MM.1S (cell line): Measurements from ENCODE around the gene WDR89.

Experiments
- DNase-seq: peaks from one replicate; pipeline ENCODE4 v3.0.0-alpha.2; 2015
- H2AFZ ChIP-seq: fragments of 300-600 bp; sonication (generic); 2 replicates; pipeline ENCODE4 v1.6.0; 2016; ENCODE audit warnings: antibody characterized with exemption, low read length
- H3F3A ChIP-seq: fragments of 300-600 bp; sonication (generic); 2 replicates; pipeline ENCODE4 v1.6.1; 2016; ENCODE audit warnings: mild to moderate bottlenecking, antibody characterized with exemption, low read length, moderate library complexity, mixed read lengths; ENCODE audit not compliant: insufficient read depth
- H3K27ac ChIP-seq: fragments of 300-600 bp; sonication (generic); 2 replicates; pipeline ENCODE4 v1.5.1; 2016; ENCODE audit warnings: mild to moderate bottlenecking, low read length
- H3K27me3 ChIP-seq: fragments of 300-600 bp; sonication (generic); replicated peaks from 2 replicates; pipeline ENCODE4 v1.6.0; 2016; ENCODE audit warnings: low read length; ENCODE audit not compliant: insufficient read depth
- H3K36me3 ChIP-seq: fragments of 300-600 bp; sonication (generic); replicated peaks from 2 replicates; pipeline ENCODE4 v1.6.1; 2016; ENCODE audit warnings: mild to moderate bottlenecking, low read length, mixed read lengths; ENCODE audit not compliant: insufficient read depth
- H3K4me1 ChIP-seq: fragments of 300-600 bp; sonication (generic); 2 replicates; pipeline ENCODE4 v1.6.1; 2016; ENCODE audit warnings: low read length, mixed read lengths
- H3K4me2 ChIP-seq: fragments of 300-600 bp; sonication (generic); 2 replicates; pipeline ENCODE4 v1.6.0; 2016; ENCODE audit warnings: low read depth, low read length
- H3K4me3 ChIP-seq: fragments of 300-600 bp; sonication (generic); 2 replicates; pipeline ENCODE4 v1.5.1; 2016; ENCODE audit warnings: low read length, mixed read lengths
- H3K79me2 ChIP-seq: fragments of 300-600 bp; sonication (generic); 2 replicates; pipeline ENCODE4 v1.6.1; 2016; ENCODE audit warnings: mixed run types, low read length, mixed read lengths
- H3K9ac ChIP-seq: fragments of 300-600 bp; sonication (generic); 2 replicates; pipeline ENCODE4 v1.6.1; 2016; ENCODE audit warnings: low read length, mixed read lengths
- H3K9me2 ChIP-seq: fragments of 300-600 bp; sonication (generic); replicated peaks from 2 replicates; pipeline ENCODE4 v1.6.1; 2016; ENCODE audit warnings: mild to moderate bottlenecking, low read length, mixed read lengths; ENCODE audit not compliant: insufficient read depth
- H3K9me3 ChIP-seq: fragments of 300-600 bp; sonication (generic); replicated peaks from 2 replicates; pipeline ENCODE4 v1.6.1; 2016; ENCODE audit warnings: mild to moderate bottlenecking, low read length, mixed read lengths; ENCODE audit not compliant: insufficient read depth
- H4K20me1 ChIP-seq: fragments of 300-600 bp; sonication (generic); 2 replicates; pipeline ENCODE4 v1.6.1; 2016; ENCODE audit warnings: mild to moderate bottlenecking, low read length, moderate library complexity, mixed read lengths; ENCODE audit not compliant: insufficient read depth
- CTCF ChIP-seq: fragments of 300-600 bp; sonication (generic); IDR thresholded peaks from 2 replicates; pipeline ENCODE4 v1.5.1; 2016; ENCODE audit warnings: antibody characterized with exemption, low read length, mixed read lengths
- EZH2 ChIP-seq: fragments of 300-600 bp; sonication (generic); optimal IDR thresholded peaks from 2 replicates; pipeline ENCODE3; 2017; ENCODE audit warnings: low read depth, mild to moderate bottlenecking, antibody characterized with exemption, low read length, mixed read lengths
- EZH2phosphoT487 ChIP-seq: fragments of 300-600 bp; sonication (generic); IDR thresholded peaks from 2 replicates; pipeline ENCODE4 v1.6.1; 2018; ENCODE audit warnings: antibody characterized with exemption, low read length

Gene WDR89

GRCh38 chr14:63603749-63604277, 37.9 kb downstream of the WDR89 start:
- no peaks in the 10 kb centered on the region for H3K27me3 ChIP-seq
- DNase-seq, result no peak
- no peak overlapping the region for H3K4me3 ChIP-seq
- H3K36me3 ChIP-seq, result no peaks in the 10 kb centered on the region
- H3K79me2 ChIP-seq, result no peaks in the 10 kb centered on the region
- H3K9me2 ChIP-seq, result no peaks in the 10 kb centered on the region
- H3K4me2 ChIP-seq, result no peak overlapping the region
- H4K20me1 ChIP-seq, result no peaks in the 10 kb centered on the region
- H3K9ac ChIP-seq, result no peak overlapping the region
- H3K9me3 ChIP-seq, result no peaks in the 10 kb centered on the region
- no peak for TF ChIP-seq EZH2phosphoT487
- TF ChIP-seq EZH2, result no peak
- TF ChIP-seq CTCF, result no peak
- no peak overlapping the region for H2AFZ ChIP-seq
- H3K27ac ChIP-seq, result no peak overlapping the region
- no peaks in the 10 kb centered on the region for H3K4me1 ChIP-seq
- no peaks in the 10 kb centered on the region for H3F3A ChIP-seq

DNA sequence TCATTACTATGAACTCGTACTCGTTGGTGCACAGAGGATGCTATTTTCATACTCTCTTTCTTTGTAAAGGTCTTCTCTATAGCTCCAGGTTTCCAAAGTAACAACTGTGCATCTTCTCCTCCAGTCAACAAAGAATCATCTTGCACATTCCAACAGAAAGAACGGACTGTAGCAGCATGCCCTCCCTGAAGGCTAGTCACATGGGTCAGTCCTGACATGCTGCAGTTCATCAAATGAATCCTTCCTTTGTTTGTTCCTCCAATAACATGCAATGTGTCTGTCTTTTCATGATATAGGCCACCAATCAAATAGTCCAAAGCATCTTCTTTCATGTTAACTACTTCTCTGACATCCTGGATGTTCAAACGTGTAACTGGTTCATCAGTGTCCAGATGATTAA, 42.9 kb downstream of the WDR89 start:
- Histone ChIP-seq H3K27me3 (no peaks in the 10 kb centered on the region), H3K9ac (no peak overlapping the region), H3K79me2 (no peaks in the 10 kb centered on the region), H3K27ac (no peak overlapping the region), H3K4me3 (no peak overlapping the region), H3F3A (no peaks in the 10 kb centered on the region), H3K9me3 (no peaks in the 10 kb centered on the region), H3K4me2 (no peak overlapping the region), H3K9me2 (no peaks in the 10 kb centered on the region), H3K36me3 (no peaks in the 10 kb centered on the region), H2AFZ (no peak overlapping the region), H3K4me1 (no peaks in the 10 kb centered on the region), H4K20me1 (no peaks in the 10 kb centered on the region)
- TF ChIP-seq EZH2phosphoT487 (no peak), EZH2 (no peak), CTCF (no peak)
- DNase-seq, result no peak

- H3K36me3 ChIP-seq, result no peaks in the 10 kb centered on the region
- TF ChIP-seq EZH2 (no peak), EZH2phosphoT487 (no peak), CTCF (no peak)
- no peaks in the 10 kb centered on the region for H3K4me1 ChIP-seq
Observed at GRCh38 chr14:63596998-63597658, 44.5 kb downstream of the WDR89 start.

More at GRCh38 chr14:63596998-63597658, 44.5 kb downstream of the WDR89 start:
- H3F3A ChIP-seq, result no peaks in the 10 kb centered on the region
- H4K20me1 ChIP-seq, result no peaks in the 10 kb centered on the region
- no peak overlapping the region for H3K27ac ChIP-seq
- H3K9me3 ChIP-seq, result no peaks in the 10 kb centered on the region
- H3K4me3 ChIP-seq, result no peak overlapping the region
- no peak overlapping the region for H3K4me2 ChIP-seq
- H3K9ac ChIP-seq, result no peak overlapping the region
- H3K79me2 ChIP-seq, result no peaks in the 10 kb centered on the region
- no peaks in the 10 kb centered on the region for H3K9me2 ChIP-seq
- no peaks in the 10 kb centered on the region for H3K27me3 ChIP-seq
- no peak overlapping the region for H2AFZ ChIP-seq
- DNase-seq, result no peak
